MCF 10A (cell line): Measurements from ENCODE around the gene ARHGAP18. TPM values are rescaled to one million over a fixed set of nuclear protein-coding genes. Genes with fewer than 3 reads are reported as not detected.

Experiments used
- BruUV-seq: library from RNA; stranded (reverse); fragments of 400-500 nt; replicated peaks from 2 replicates; lab custom pipeline; 2021; lab: Mats Ljungman, UMichigan
- CTCF ChIA-PET: fragments of 300-600 bp; sonication (Branson Sonifier 250); formaldehyde crosslinking; extraction: SDS; loops from one replicate; lab custom pipeline; 2021; ENCODE audit warnings: antibody characterized with exemption, inconsistent platforms; lab: Yijun Ruan, JAX
- POLR2A ChIA-PET: fragments of 300-600, 350-650 bp; sonication (Branson Sonifier 250); formaldehyde crosslinking; extraction: SDS; loops from one replicate; lab custom pipeline; 2020; ENCODE audit warnings: antibody characterized with exemption, inconsistent platforms; lab: Yijun Ruan, JAX
- DNase-seq: peaks from one replicate; pipeline ENCODE4 v3.0.0-alpha.2; 2018; ENCODE audit not compliant: unreplicated experiment
- H3K27ac Mint-ChIP-seq: one replicate; pipeline ENCODE4 v1.8.0; 2022; ENCODE audit warnings: mild to moderate bottlenecking, low read depth, mixed read lengths; ENCODE audit not compliant: unreplicated experiment
- H3K27me3 Mint-ChIP-seq: one replicate; pipeline ENCODE4 v1.8.0; 2022; ENCODE audit warnings: mixed read lengths; ENCODE audit not compliant: insufficient read depth, unreplicated experiment
- H3K36me3 Mint-ChIP-seq: one replicate; pipeline ENCODE4 v1.8.0; 2022; ENCODE audit warnings: mild to moderate bottlenecking, moderate library complexity, mixed read lengths; ENCODE audit not compliant: insufficient read depth, unreplicated experiment
- H3K4me1 Mint-ChIP-seq: one replicate; pipeline ENCODE4 v1.8.0; 2022; ENCODE audit warnings: mixed read lengths; ENCODE audit not compliant: insufficient read depth, unreplicated experiment
- H3K4me3 Mint-ChIP-seq: one replicate; pipeline ENCODE4 v1.8.0; 2022; ENCODE audit warnings: mild to moderate bottlenecking, moderate library complexity, mixed read lengths; ENCODE audit not compliant: unreplicated experiment
- H3K9me3 Mint-ChIP-seq: one replicate; pipeline ENCODE4 v1.8.0; 2022; ENCODE audit warnings: mixed read lengths; ENCODE audit not compliant: unreplicated experiment
- CTCF ChIP-seq: fragments of 200-600 bp; IDR thresholded peaks from one replicate; pipeline ENCODE4 v1.8.0; 2022; ENCODE audit warnings: antibody characterized with exemption, mild to moderate bottlenecking; ENCODE audit not compliant: unreplicated experiment
- intact Hi-C: fragments of 100-400 bp; cut with micrococcal nuclease; formaldehyde crosslinking; loops from 2 replicates; pipeline ENCODE4 v1.14.1; 2022
- total RNA-seq: library from RNA; stranded (reverse); gene quantifications from 2 replicates; pipeline ENCODE4 v1.2.3, GENCODE V29; 2022

Gene ARHGAP18
- total RNA-seq, 1 experiment from 2014 or later: 22.9 TPM

DNA sequence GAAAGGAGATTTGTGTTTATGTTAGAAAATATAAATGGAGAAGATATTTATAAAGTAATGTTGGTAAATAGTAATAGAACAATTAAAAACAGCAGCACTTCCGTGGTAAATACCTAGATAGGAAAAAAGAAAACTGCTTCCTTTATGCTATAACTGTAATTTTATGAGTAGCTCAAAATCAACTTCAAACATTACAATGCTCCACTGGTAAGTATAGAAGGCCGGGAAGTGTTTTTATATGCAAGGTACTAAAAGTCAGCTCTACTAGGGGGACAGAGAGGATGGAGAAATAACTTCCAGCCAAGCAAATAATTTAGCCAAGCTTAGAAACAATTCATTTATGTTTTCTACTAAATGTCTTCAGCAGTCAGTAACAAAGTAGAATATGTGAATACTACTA, 56.7 kb downstream of the ARHGAP18 start:
- ChIA-PET POLR2A (interaction anchor here (0.9 to 1.5 kb wide), 4 partner anchors 8 to 57 kb away, joined by 3 to 6 read pairs (median 4); partner anchors contain the start of gene ARHGAP18), CTCF (interaction anchor here (0.7 to 1.4 kb wide), 4 partner anchors 8 to 52 kb away, joined by 3 to 5 read pairs (median 3); no protein-coding TSS in a partner anchor)
- intact Hi-C loops: no loop called here
- Mint-ChIP-seq H3K36me3 (peaks cover 7% of the 10 kb centered on the region), H3K27me3 (no peaks in the 10 kb centered on the region), H3K9me3 (no peaks in the 10 kb centered on the region), H3K4me1 (peaks cover 19% of the 10 kb centered on the region), H3K4me3 (no peak overlapping the region), H3K27ac (peak overlapping the region; percentile 71)
- DNase-seq: no peak
- TF ChIP-seq CTCF: no peak
- BruUV-seq: no TSS peak

- peaks cover 7% of the 10 kb centered on the region for H3K36me3 Mint-ChIP-seq
- POLR2A ChIA-PET: interaction anchor here (1.3 kb wide), 1 partner anchor 8 kb away, joined by 3 read pairs; no protein-coding TSS in a partner anchor
- intact Hi-C loops: no loop called here
- no peaks in the 10 kb centered on the region for H3K9me3 Mint-ChIP-seq
- H3K4me3 Mint-ChIP-seq: no peak overlapping the region
- no peak for DNase-seq
- no peaks in the 10 kb centered on the region for H3K27me3 Mint-ChIP-seq
- H3K4me1 Mint-ChIP-seq: peaks cover 25% of the 10 kb centered on the region
- H3K27ac Mint-ChIP-seq: no peak overlapping the region
- CTCF ChIA-PET: interaction anchor here (1.0 kb wide), 1 partner anchor 99 kb away, joined by 4 read pairs; no protein-coding TSS in a partner anchor
- no peak for TF ChIP-seq CTCF
- no TSS peak for BruUV-seq
Measured at GRCh38 chr6:129651291-129651691, 58.7 kb downstream of the ARHGAP18 start.

GRCh38 chr6:129648819-129649491, 61.0 kb downstream of the ARHGAP18 start:
- H3K36me3 Mint-ChIP-seq: peaks cover 7% of the 10 kb centered on the region
- TF ChIP-seq CTCF: no peak
- ChIA-PET CTCF (interaction anchor here (0.5 to 0.7 kb wide), 2 partner anchors 15 to 166 kb away, joined by 3 read pairs; no protein-coding TSS in a partner anchor), POLR2A (interaction anchor here (0.6 kb wide), 1 partner anchor 17 kb away, joined by 3 read pairs; no protein-coding TSS in a partner anchor)
- no peak for DNase-seq
- no TSS peak for BruUV-seq
- H3K27me3 Mint-ChIP-seq: no peaks in the 10 kb centered on the region
- intact Hi-C loops: no loop called here
- H3K27ac Mint-ChIP-seq: no peak overlapping the region
- H3K4me3 Mint-ChIP-seq: no peak overlapping the region
- H3K9me3 Mint-ChIP-seq: no peaks in the 10 kb centered on the region
- H3K4me1 Mint-ChIP-seq: peaks cover 45% of the 10 kb centered on the region

GRCh38 chr6:129647044-129647443, 62.9 kb downstream of the ARHGAP18 start:
- H3K36me3 Mint-ChIP-seq: peaks cover 7% of the 10 kb centered on the region
- ChIA-PET POLR2A (interaction anchor here (1.3 to 4.5 kb wide), 3 partner anchors 14 to 61 kb away, joined by 3 to 21 read pairs (median 7); no protein-coding TSS in a partner anchor), CTCF (no interaction called here)
- peaks cover 36% of the 10 kb centered on the region for H3K4me1 Mint-ChIP-seq
- no peaks in the 10 kb centered on the region for H3K27me3 Mint-ChIP-seq
- intact Hi-C loops: no loop called here
- peak overlapping the region; percentile 31 for H3K27ac Mint-ChIP-seq
- no peaks in the 10 kb centered on the region for H3K9me3 Mint-ChIP-seq
- DNase-seq: no peak
- no TSS peak for BruUV-seq
- no peak overlapping the region for H3K4me3 Mint-ChIP-seq
- TF ChIP-seq CTCF: no peak
